Suprapubic skin (tissue), 4 donors: ENCODE measurements around the gene FPR1. TPM values are rescaled to one million over a fixed set of nuclear protein-coding genes. Genes with fewer than 3 reads are reported as not detected.
"Not testable (repeated sequence)": the region's sequence is repeated elsewhere in the genome, so short reads cannot be mapped to it uniquely, and the experiment has no call there.

Experiments used
- DNase-seq, 2 donors: peaks; one replicate each; pipeline ENCODE4 v3.0.0-alpha.2; 2019; ENCODE audit warnings: low spot score in 2 of 2
- H3K27ac ChIP-seq: fragments of 200-600 bp; sonication (generic); one replicate; pipeline ENCODE4 v1.5.1; 2019
- H3K27me3 ChIP-seq: fragments of 200-600 bp; sonication (generic); one replicate; pipeline ENCODE4 v1.5.1; 2019
- H3K36me3 ChIP-seq: fragments of 200-600 bp; sonication (generic); one replicate; pipeline ENCODE4 v1.5.1; 2019
- H3K4me1 ChIP-seq: fragments of 200-600 bp; sonication (generic); one replicate; pipeline ENCODE4 v1.5.1; 2019
- H3K4me3 ChIP-seq: fragments of 200-600 bp; sonication (generic); one replicate; pipeline ENCODE4 v1.5.1; 2019; ENCODE audit warnings: mild to moderate bottlenecking
- H3K9me3 ChIP-seq: fragments of 200-600 bp; sonication (generic); one replicate; pipeline ENCODE4 v1.5.1; 2019
- CTCF ChIP-seq, 2 donors: fragments of 200-600 bp in 1 of 2; fragments of 450-650 bp in 1 of 2; sonication (generic) in 1 of 2; IDR thresholded peaks; one replicate each; pipeline ENCODE4 v1.5.1; 2016 to 2019; ENCODE audit warnings: antibody characterized with exemption in 2 of 2, mild to moderate bottlenecking in 1 of 2, moderate library complexity in 1 of 2
- EP300 ChIP-seq: sonication (generic); formaldehyde crosslinking; IDR thresholded peaks from one replicate; pipeline ENCODE4 v1.6.1; 2017; ENCODE audit warnings: antibody characterized with exemption
- POLR2A ChIP-seq, 2 donors: fragments of 450-650 bp; IDR thresholded peaks; one replicate each; pipeline ENCODE4 v1.6.1; 2017; ENCODE audit warnings: antibody characterized with exemption in 2 of 2, mild to moderate bottlenecking in 2 of 2, moderate library complexity in 2 of 2
- POLR2AphosphoS5 ChIP-seq, 3 donors: sonication (generic); formaldehyde crosslinking; IDR thresholded peaks; one replicate each; pipeline ENCODE4 v1.6.1; 2017; ENCODE audit warnings: antibody characterized with exemption in 3 of 3
- WGBS: methylation state at CpG from one replicate; pipeline ENCODE4 v1.1.5; 2018; 5-methylcytosine and 5-hydroxymethylcytosine counted together
- total RNA-seq, 4 donors: library from RNA; depleted of rRNA; stranded (reverse); fragments of >200 nt; gene quantifications; one replicate each; pipeline ENCODE4 v1.1.0, GENCODE V29; 2016

The FPR1 gene
- total RNA-seq, 4 donors from 2014 or later = 0.60 to 1.7 (median 1.0) TPM

- no peaks in the 10 kb centered on the region for H3K4me1 ChIP-seq
- DNase-seq = no peak
- no peaks in the 10 kb centered on the region for H3K36me3 ChIP-seq
- WGBS = 81% methylated on average over 3 of the region's 3 CpGs
- no peak overlapping the region for H3K27ac ChIP-seq
- H3K27me3 ChIP-seq = peaks cover 17% of the 10 kb centered on the region
- no peak overlapping the region for H3K4me3 ChIP-seq
- no peaks in the 10 kb centered on the region for H3K9me3 ChIP-seq
- no peak for TF ChIP-seq POLR2A (IDR thresholded peaks at IDR 0.05)
- no peak for TF ChIP-seq EP300
- no peak for TF ChIP-seq POLR2AphosphoS5 (IDR thresholded peaks at IDR 0.05)
These were observed 8.3 kb downstream of the FPR1 start for GRCh38 chr19:51743405-51743804.

- DNase-seq = no peak
- Histone ChIP-seq H3K4me3 (no peak overlapping the region), H3K9me3 (no peaks in the 10 kb centered on the region), H3K27ac (no peak overlapping the region), H3K4me1 (no peaks in the 10 kb centered on the region), H3K36me3 (no peaks in the 10 kb centered on the region), H3K27me3 (peaks cover 17% of the 10 kb centered on the region)
- TF ChIP-seq POLR2A (IDR thresholded peaks at IDR 0.05) = no peak
- TF ChIP-seq EP300 = no peak
- TF ChIP-seq POLR2AphosphoS5 (IDR thresholded peaks at IDR 0.05) = no peak
- no peak for TF ChIP-seq CTCF (IDR thresholded peaks at IDR 0.05)
- 45% methylated on average over 6 of the region's 6 CpGs for WGBS
These were observed 8.9 kb downstream of the FPR1 start for GRCh38 chr19:51742789-51743188.

GRCh38 chr19:51740356-51740755 is 11.3 kb downstream of the FPR1 start:
- no peaks in the 10 kb centered on the region for H3K4me1 ChIP-seq
- TF ChIP-seq POLR2AphosphoS5 (IDR thresholded peaks at IDR 0.05) (no peak), EP300 (no peak), CTCF (IDR thresholded peaks at IDR 0.05) (no peak), POLR2A (IDR thresholded peaks at IDR 0.05) (no peak)
- WGBS = 64% methylated on average over 5 of the region's 5 CpGs

GRCh38 chr19:51739466-51740213 is 12.0 kb downstream of the FPR1 start:
- TF ChIP-seq POLR2A (IDR thresholded peaks at IDR 0.05) = no peak
- TF ChIP-seq CTCF (IDR thresholded peaks at IDR 0.05) = no peak
- TF ChIP-seq EP300 = no peak
- no peak for TF ChIP-seq POLR2AphosphoS5 (IDR thresholded peaks at IDR 0.05)
- DNase-seq = no peak
- no peaks in the 10 kb centered on the region for H3K9me3 ChIP-seq
- no peak overlapping the region for H3K27ac ChIP-seq
- peaks cover 13% of the 10 kb centered on the region for H3K27me3 ChIP-seq
- no peaks in the 10 kb centered on the region for H3K36me3 ChIP-seq
- no peak overlapping the region for H3K4me3 ChIP-seq
- H3K4me1 ChIP-seq = no peaks in the 10 kb centered on the region
- WGBS = 66% methylated on average over 13 of the region's 13 CpGs

More at GRCh38 chr19:51740356-51740755, 11.3 kb downstream of the FPR1 start:
- Histone ChIP-seq H3K36me3 (no peaks in the 10 kb centered on the region), H3K27me3 (peaks cover 13% of the 10 kb centered on the region), H3K4me3 (no peak overlapping the region), H3K9me3 (no peaks in the 10 kb centered on the region), H3K27ac (no peak overlapping the region)
- no peak for DNase-seq

GRCh38 chr19:51738523-51738922 is 13.2 kb downstream of the FPR1 start:
- H3K4me3 ChIP-seq, DNase-seq, H3K27ac ChIP-seq, H3K4me1 ChIP-seq, H3K9me3 ChIP-seq, H3K36me3 ChIP-seq: not testable (repeated sequence)
- peaks cover 13% of the 10 kb centered on the region for H3K27me3 ChIP-seq
- WGBS = 91% methylated on average over 10 of the region's 10 CpGs

GRCh38 chr19:51737924-51738323 is 13.8 kb downstream of the FPR1 start:
- no peak for DNase-seq
- peaks cover 13% of the 10 kb centered on the region for H3K27me3 ChIP-seq
- no peak overlapping the region for H3K27ac ChIP-seq
- no peak overlapping the region for H3K4me3 ChIP-seq
- H3K36me3 ChIP-seq = no peaks in the 10 kb centered on the region
- 67% methylated on average over 2 of the region's 2 CpGs for WGBS
- no peaks in the 10 kb centered on the region for H3K4me1 ChIP-seq
- TF ChIP-seq CTCF (IDR thresholded peaks at IDR 0.05) (no peak), EP300 (no peak), POLR2AphosphoS5 (IDR thresholded peaks at IDR 0.05) (no peak), POLR2A (IDR thresholded peaks at IDR 0.05) (no peak)
- no peaks in the 10 kb centered on the region for H3K9me3 ChIP-seq
